Memory B cell (primary cell): ENCODE results near the gene SNRPD2.
"Not testable (repeated sequence)": the region's sequence is repeated elsewhere in the genome, so short reads cannot be mapped to it uniquely, and the experiment has no call there.

ENCODE experiments used
- ATAC-seq: fragments of 150-1000 bp; cut with Tn5 transposase; 2 replicates; pipeline ENCODE4 v1.10.0; 2021; ENCODE audit warnings: low read depth, mild to moderate bottlenecking, moderate library complexity
- DNase-seq, 2 donors: peaks; one replicate each; pipeline ENCODE4 v3.0.0; 2022; ENCODE audit warnings: low spot score in 2 of 2
- H3K27ac Mint-ChIP-seq: one replicate; pipeline ENCODE4 v1.8.0; 2022; ENCODE audit warnings: mild to moderate bottlenecking, moderate library complexity, mixed read lengths
- H3K27me3 Mint-ChIP-seq: one replicate; pipeline ENCODE4 v1.8.0; 2022; ENCODE audit warnings: mixed read lengths
- H3K36me3 Mint-ChIP-seq: one replicate; pipeline ENCODE4 v1.8.0; 2022; ENCODE audit warnings: mild to moderate bottlenecking, mixed read lengths
- H3K4me1 Mint-ChIP-seq: one replicate; pipeline ENCODE4 v1.8.0; 2022; ENCODE audit warnings: mixed read lengths
- H3K4me3 Mint-ChIP-seq: one replicate; pipeline ENCODE4 v1.8.0; 2022; ENCODE audit warnings: mild to moderate bottlenecking, moderate library complexity, mixed read lengths
- H3K9me3 Mint-ChIP-seq: one replicate; pipeline ENCODE4 v1.8.0; 2022; ENCODE audit warnings: mixed read lengths

The SNRPD2 gene

DNA sequence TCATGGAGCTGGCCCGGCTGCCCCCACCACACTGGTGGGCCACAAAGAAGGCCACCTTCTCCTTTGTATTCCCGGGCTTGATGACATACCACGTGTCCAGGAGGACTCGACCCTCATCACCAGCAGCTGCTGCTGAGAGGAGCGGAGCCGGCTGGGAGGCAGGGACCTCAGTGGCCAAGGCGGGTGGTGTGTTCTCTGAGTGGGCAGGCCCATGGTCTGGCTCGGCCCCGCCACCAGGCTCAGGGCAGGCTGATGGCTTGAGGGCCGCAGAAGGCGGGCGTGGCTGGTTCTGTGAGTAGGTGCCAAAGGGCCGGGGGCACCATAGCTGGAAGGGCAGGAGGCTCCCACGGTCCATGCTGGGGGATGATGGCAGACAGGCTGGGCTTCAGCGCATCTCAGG lies 21.4 kb upstream of the SNRPD2 start:
- no peak for DNase-seq
- Mint-ChIP-seq H3K27ac (no peak overlapping the region), H3K4me3 (no peak overlapping the region)

DNA sequence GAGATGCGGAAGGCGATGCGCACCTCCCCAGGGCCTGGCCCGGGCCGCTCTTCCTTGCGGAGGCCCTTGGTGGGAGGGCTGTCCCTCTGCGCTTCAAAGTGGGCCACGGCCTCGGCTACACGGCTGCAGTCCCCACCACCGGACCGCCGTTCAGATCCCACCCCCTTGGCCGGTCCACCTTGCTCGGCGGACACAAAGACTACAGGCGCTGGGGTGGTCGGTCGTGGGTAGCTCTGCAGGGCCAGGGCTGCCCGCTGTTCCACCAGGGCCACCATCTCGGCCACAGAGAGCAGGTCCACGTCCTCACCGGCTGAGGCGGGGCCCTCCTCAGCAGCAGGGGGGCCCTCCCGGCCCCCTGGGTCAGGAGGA lies 20.9 kb upstream of the SNRPD2 start:
- ATAC-seq, result no peak
- H3K36me3 Mint-ChIP-seq, result peaks cover 7% of the 10 kb centered on the region
- H3K9me3 Mint-ChIP-seq, result no peaks in the 10 kb centered on the region
- H3K27me3 Mint-ChIP-seq, result no peaks in the 10 kb centered on the region
- peaks cover 23% of the 10 kb centered on the region for H3K4me1 Mint-ChIP-seq
- H3K27ac Mint-ChIP-seq, result no peak overlapping the region
- no peak overlapping the region for H3K4me3 Mint-ChIP-seq
- DNase-seq, result no peak

More for the DNA sequence above, 21.4 kb upstream of the SNRPD2 start:
- peaks cover 7% of the 10 kb centered on the region for H3K36me3 Mint-ChIP-seq
- no peaks in the 10 kb centered on the region for H3K27me3 Mint-ChIP-seq
- no peak for ATAC-seq
- H3K9me3 Mint-ChIP-seq, result no peaks in the 10 kb centered on the region
- H3K4me1 Mint-ChIP-seq, result peaks cover 23% of the 10 kb centered on the region

DNA sequence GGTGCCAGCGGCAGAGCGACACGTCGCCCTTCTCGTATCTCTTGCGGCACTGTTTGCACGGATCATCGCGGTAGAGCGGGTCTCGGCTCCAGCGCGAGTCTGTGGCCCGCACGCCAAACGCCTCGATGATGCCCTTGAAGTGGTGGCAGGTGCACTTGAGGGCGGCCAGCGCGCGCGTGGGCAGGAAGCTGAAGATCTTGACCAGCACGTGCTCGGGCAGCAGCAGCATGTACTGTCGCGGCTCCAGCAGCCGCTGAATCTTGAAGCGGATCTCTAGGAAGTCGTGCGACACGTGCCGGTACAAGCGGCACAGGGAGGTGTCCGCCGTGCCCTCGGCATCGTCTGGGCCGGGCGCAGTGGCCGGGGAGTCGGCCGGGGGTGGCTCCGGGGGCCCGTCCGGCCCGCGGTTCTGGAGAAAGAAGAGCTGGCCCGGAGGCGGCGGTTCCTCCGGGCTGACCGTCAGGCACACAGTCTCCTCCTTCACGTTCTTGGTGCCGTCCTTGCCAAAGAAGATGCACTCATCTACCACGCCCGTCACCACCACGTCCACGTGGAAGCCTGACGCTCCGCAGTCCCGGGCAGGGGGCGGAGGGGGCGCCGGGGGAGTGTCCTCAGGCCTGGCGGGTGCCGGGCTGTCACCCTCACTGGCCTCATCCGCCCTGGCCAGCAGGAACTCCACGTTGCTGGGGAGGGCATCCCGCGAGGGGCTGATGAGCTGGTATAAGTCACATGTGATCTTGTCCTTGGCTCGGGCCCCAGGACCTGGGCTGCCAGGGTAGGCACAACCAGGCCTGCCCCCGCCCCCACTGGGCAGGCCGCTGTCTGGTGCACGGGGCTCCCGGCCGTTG lies 20.3 kb upstream of the SNRPD2 start:
- no peaks in the 10 kb centered on the region for H3K9me3 Mint-ChIP-seq

DNA sequence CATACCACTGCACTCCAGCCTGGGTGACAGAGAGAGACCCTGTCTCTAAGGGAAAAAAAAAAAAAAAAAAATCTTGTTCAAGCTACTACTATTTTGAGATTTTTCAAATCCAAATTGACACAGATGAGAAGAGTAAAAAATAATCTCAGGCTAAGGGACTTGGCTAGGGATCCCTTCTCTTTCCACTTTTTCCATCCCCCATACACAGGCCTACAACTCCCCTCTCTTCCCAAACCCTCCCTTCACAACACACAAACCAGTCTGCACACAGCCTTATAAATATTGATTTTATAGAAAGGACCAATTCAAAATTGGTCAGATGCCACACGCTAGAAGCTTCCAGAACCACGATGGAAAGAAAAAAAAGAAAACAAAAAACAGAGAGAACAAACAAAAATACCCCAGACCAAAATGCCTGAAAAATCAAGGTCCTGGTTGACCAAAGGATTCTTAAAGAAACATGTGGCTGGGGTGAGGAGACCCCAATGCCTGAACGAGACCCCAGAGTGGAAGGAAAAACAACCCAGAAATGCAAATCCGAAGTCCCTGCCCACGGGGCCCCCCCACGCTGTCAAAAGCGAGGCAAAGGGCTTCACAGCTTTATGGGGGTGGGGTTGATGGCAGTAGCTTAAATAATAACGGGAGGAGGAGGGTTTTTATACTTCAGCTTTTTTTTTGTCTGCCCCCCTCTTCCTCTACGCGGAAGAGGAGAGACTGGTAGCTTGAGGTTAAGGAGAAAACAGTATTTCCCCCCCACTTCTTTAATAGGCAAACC lies 18.8 kb upstream of the SNRPD2 start:
- no peaks in the 10 kb centered on the region for H3K27me3 Mint-ChIP-seq
- peaks cover 7% of the 10 kb centered on the region for H3K36me3 Mint-ChIP-seq
- peak overlapping the region; percentile 82 for H3K27ac Mint-ChIP-seq
- no peak overlapping the region for H3K4me3 Mint-ChIP-seq
- H3K4me1 Mint-ChIP-seq, result peaks cover 18% of the 10 kb centered on the region
- ATAC-seq (no peak), DNase-seq (no peak)
- no peaks in the 10 kb centered on the region for H3K9me3 Mint-ChIP-seq

More for the DNA sequence above, 20.3 kb upstream of the SNRPD2 start:
- ATAC-seq (no peak), DNase-seq (no peak)
- Mint-ChIP-seq H3K36me3 (peaks cover 7% of the 10 kb centered on the region), H3K27ac (no peak overlapping the region), H3K4me1 (peaks cover 23% of the 10 kb centered on the region), H3K27me3 (no peaks in the 10 kb centered on the region), H3K4me3 (no peak overlapping the region)

DNA sequence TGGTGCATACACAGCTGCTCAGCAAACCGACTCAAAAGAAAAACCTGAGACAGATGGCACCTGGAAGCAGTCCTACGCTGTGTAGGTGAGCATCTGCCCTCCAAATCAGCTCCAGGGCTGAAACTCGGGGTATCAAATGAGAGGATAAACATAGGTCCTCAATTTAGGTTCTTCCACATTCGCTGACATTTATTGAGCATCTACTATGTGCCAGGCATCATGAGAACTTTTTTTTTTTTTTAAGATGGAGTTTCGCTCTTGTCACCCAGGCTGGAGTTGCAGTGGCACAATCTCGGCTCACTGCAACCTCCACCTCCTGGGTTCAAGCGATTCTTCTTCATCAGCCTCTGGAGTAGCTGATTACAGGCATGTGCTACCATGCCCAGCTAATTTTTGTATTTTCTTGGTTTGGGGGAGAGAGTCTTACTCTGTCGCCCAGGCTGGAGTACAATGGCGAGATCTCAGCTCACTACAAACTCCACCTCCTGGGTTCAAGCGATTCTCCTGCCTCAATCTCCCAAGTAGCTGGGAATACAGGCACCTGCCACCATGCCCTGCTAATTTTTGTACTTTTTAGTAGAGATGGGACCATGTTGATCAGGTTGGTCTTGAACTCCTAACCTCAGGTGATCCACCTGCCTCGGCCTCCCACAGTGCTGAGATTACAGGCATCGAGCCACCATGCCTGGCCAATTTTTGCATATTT lies 14.1 kb upstream of the SNRPD2 start:
- Mint-ChIP-seq H3K4me1 (peaks cover 19% of the 10 kb centered on the region), H3K36me3 (peaks cover 13% of the 10 kb centered on the region), H3K9me3 (peaks cover 1% of the 10 kb centered on the region), H3K27ac (peak overlapping the region; percentile 83), H3K27me3 (no peaks in the 10 kb centered on the region), H3K4me3 (peak overlapping the region; percentile 21)
- DNase-seq (no peak), ATAC-seq (no peak)

DNA sequence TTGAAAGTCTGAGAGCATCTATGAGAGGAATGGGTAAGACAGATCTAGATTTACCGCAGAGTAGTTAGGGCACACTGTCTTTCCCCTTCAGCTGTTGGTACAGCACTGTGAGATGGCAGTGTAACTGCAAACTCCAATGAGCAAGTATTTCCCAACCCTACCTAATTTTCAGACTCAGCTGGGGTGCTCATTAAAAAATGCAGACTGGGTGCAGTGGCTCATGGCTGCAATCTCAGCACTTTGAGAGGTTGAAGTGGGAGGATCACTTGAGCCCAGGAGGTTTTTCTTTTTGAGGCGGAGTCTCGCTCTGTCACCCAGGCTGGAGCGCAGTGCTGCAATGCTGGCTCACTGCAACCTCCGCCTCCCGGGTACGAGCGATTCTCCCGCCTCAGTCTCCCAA lies 13.4 kb upstream of the SNRPD2 start:
- Mint-ChIP-seq H3K4me3 (no peak overlapping the region), H3K36me3 (peaks cover 13% of the 10 kb centered on the region), H3K27me3 (no peaks in the 10 kb centered on the region), H3K27ac (no peak overlapping the region), H3K4me1 (peaks cover 14% of the 10 kb centered on the region), H3K9me3 (peaks cover 1% of the 10 kb centered on the region)
- no peak for ATAC-seq
- no peak for DNase-seq

DNA sequence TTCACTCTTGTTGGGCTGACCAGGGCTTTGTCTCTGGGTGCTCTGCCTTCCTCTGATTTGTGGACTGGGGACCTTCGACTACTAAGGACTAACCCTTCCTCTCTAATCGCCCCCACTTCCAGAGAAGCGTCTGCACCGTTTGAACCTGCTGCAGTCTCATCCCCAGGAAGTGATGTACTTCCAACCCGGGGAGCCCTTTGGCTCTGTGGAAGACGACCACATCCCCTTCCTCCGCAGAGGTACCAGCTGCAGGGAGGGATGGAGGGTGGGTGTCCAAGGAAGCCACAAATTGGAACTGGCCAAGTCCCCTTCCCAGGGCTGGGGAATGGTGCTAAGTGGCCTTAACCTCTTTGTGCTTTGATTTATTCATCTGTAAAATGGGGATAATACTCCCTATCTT lies 9.9 kb upstream of the SNRPD2 start:
- no peak overlapping the region for H3K4me3 Mint-ChIP-seq
- no peak overlapping the region for H3K27ac Mint-ChIP-seq
- peaks cover 15% of the 10 kb centered on the region for H3K4me1 Mint-ChIP-seq
- H3K9me3 Mint-ChIP-seq, result peaks cover 1% of the 10 kb centered on the region
- H3K36me3 Mint-ChIP-seq, result peaks cover 13% of the 10 kb centered on the region
- no peaks in the 10 kb centered on the region for H3K27me3 Mint-ChIP-seq
- DNase-seq (no peak), ATAC-seq (no peak)

DNA sequence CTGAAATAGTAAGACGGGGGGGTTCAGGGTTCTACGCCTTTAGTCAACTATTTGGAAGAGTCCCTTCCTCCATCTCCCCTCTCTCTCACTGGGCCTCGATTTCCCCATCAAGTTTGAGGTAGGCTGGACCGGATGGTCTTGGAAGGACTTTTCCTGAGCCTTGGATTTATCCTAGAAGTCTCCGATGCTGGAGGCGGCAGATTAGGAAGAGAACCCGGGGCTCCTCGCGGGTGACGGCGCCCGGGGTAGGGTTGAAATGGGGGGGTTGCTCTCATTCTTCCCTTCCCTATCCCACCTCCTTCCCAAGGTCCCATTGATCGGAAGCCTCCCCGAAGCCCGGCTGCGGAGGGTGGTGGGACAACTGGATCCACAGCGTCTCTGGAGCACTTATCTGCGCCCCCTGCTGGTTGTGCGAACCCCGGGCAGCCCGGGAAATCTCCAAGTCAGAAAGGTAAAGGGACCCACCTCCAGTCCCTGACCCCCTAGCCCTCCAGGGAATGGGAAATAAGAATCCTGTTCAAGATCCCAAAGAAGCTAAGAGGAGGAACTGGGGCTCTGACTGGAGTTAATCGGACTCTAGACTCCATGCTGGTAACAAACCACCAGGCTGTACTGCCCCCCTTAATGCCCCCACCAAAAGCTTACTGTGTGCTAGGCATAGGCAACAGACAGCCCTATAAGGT lies 1.5 kb upstream of the SNRPD2 start:
- peak; percentile 69 to 82 for DNase-seq
- Mint-ChIP-seq H3K4me3 (peak overlapping the region; percentile 97), H3K36me3 (peaks cover 18% of the 10 kb centered on the region), H3K27me3 (no peaks in the 10 kb centered on the region), H3K27ac (peak overlapping the region; percentile 96), H3K4me1 (peaks cover 16% of the 10 kb centered on the region), H3K9me3 (no peaks in the 10 kb centered on the region)
- no peak for ATAC-seq

DNA sequence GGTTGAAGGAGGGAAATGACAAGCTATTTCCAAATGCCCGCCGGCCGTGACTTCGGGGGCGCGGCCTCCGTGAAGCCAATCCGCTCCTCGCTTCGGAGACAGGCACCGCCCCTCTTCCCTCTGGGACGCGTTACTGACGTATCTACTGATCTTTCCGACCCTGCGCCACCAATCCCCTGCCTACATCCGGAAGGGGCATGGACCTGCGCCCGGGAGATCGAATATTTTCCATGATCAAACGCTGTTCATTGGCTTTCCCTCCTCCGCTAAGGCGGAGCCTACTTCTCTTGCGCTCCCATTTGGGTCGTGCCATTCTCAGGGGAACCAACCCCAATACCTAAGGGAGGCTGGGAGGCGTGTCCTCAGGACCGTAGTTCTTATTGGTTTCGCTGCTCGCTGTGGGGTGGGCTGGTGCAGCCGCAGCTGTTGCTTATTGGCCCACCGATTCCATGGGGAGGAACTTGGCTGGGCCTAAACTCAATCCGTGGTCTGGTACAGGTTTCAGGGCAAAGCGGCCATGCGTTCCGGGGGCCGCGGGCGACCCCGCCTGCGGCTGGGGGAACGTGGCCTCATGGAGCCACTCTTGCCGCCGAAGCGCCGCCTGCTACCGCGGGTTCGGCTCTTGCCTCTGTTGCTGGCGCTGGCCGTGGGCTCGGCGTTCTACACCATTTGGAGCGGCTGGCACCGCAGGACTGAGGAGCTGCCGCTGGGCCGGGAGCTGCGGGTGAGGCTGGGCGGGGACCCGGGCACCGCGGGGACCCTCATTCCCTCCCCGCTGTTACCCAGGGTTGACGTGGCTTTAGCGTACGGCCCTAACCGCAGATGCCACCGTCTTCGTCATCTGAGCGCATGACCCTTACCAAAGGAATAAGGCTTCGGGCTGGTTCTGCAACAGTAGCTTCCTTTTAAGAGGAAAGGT lies 693 bp upstream of the SNRPD2 start, which contains the start of gene QPCTL:
QPCTL (plus strand) TSS at position 480 of the 919 bp plus-strand sequence; CDS start at position 518, 38 bp downstream.
- DNase-seq, result peak; percentile 92 to 98
- H3K4me3 Mint-ChIP-seq, result peak within 1 kb of the TSS; percentile 97
- H3K27me3 Mint-ChIP-seq, result no peaks in the 10 kb centered on the region
- H3K4me1 Mint-ChIP-seq, result peaks cover 14% of the 10 kb centered on the region
- ATAC-seq, result peak; percentile 81
- H3K36me3 Mint-ChIP-seq, result peaks cover 16% of the 10 kb centered on the region
- no peaks in the 10 kb centered on the region for H3K9me3 Mint-ChIP-seq
- H3K27ac Mint-ChIP-seq, result peak within 1 kb of the TSS; percentile 96

DNA sequence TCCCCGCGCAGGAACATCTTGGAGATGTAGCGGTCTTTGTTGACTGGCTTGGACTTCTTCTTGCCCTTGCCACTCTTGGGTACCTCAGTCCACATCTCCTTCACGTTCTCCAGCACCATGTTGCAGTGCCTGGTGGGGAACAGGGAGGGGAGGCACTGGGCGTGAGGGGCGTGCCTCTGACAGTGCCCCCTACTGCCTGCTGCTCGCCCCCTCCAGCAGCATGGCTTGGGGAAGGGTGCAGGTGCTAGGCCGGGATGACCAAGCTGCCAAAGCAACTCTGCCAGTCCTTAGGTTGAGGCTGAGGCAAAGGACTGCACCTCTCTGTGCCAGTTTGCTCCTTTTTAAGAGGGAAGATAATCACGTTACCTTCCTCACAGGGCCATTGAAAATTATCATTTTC lies 4.2 kb downstream of the SNRPD2 start:
- Mint-ChIP-seq H3K27me3 (no peaks in the 10 kb centered on the region), H3K4me1 (peaks cover 13% of the 10 kb centered on the region), H3K9me3 (no peaks in the 10 kb centered on the region), H3K36me3 (peaks cover 21% of the 10 kb centered on the region), H3K4me3 (no peak overlapping the region), H3K27ac (no peak overlapping the region)
- no peak for DNase-seq
- ATAC-seq, result no peak

DNA sequence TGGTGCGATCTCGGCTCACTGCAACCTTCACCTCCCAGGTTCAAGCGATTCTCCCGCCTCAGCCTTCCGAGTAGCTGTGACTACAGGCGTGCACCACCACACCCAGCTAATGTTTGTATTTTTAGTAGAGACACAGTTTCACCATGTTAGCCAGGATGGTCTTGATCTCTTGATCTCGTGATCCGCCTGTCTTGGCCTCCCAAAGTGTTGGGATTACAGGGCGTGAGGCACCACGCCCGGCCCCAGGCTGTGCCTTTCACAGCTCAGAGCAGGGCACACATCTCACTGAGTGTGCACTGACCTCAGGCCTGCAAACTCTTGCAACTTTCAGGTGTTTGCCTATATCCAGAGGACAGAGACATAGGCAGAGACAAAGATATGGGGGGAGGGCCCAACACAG lies 6.7 kb downstream of the SNRPD2 start:
- ATAC-seq, H3K4me3 Mint-ChIP-seq, H3K9me3 Mint-ChIP-seq, H3K27me3 Mint-ChIP-seq, DNase-seq, H3K27ac Mint-ChIP-seq: not testable (repeated sequence)
- H3K4me1 Mint-ChIP-seq, result peaks cover 14% of the 10 kb centered on the region
- peaks cover 19% of the 10 kb centered on the region for H3K36me3 Mint-ChIP-seq

DNA sequence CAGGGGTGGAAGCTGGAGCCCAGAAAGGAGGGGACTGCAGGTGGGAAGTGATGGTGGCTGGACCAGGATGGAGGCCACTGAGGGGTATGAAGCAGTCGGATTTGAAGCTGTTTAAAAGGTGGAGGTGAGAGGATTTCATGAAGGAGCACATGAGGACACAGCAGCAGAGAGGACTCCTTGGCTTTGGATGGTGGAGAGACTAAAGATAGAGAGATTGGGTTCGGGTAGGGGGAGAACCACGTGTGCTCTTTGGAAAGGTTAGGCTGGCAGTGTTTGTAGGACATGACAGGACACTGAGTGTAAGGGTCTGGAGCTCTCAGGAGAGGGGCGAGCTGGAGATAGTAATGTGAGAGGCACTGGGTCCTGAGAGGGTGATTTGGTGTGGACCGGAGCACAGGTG lies 8.8 kb downstream of the SNRPD2 start:
- peaks cover 10% of the 10 kb centered on the region for H3K4me1 Mint-ChIP-seq
- no peak overlapping the region for H3K4me3 Mint-ChIP-seq
- peaks cover 14% of the 10 kb centered on the region for H3K36me3 Mint-ChIP-seq
- ATAC-seq (no peak), DNase-seq (no peak)
- no peaks in the 10 kb centered on the region for H3K27me3 Mint-ChIP-seq
- H3K27ac Mint-ChIP-seq, result no peak overlapping the region
- H3K9me3 Mint-ChIP-seq, result no peaks in the 10 kb centered on the region

DNA sequence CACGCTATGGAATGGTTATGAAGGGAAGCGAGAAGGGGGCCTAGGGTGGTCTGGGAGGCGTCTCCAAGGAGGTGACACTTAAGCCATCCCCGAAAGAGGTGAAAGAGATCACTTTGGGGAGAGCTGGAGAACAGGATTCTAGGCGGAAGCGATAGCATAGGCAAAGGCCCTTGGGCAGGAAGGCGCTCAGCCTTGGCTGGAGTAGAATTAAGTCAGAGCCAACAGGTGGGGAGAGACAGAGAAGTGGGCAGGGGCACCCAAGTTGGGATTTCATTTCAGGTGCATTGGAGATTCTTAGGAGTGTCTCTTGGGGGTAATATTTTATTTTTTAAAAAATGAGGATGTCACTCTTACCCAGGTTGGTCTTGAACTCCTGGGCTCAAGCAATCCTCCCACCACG lies 9.6 kb downstream of the SNRPD2 start:
- Mint-ChIP-seq H3K27ac (no peak overlapping the region), H3K9me3 (no peaks in the 10 kb centered on the region), H3K4me3 (no peak overlapping the region), H3K27me3 (peaks cover 3% of the 10 kb centered on the region), H3K36me3 (peaks cover 11% of the 10 kb centered on the region), H3K4me1 (peaks cover 16% of the 10 kb centered on the region)
- ATAC-seq, result no peak
- DNase-seq, result no peak
